SIG-M5 treated with dmso at 0.1 percent for 504 hours (cell line): ENCODE results near the gene PSPC1.
"Not testable (repeated sequence)": the region's sequence is repeated elsewhere in the genome, so short reads cannot be mapped to it uniquely, and the experiment has no call there.

Experiments
- DNase-seq: peaks from one replicate; lab custom pipeline; 2025; ENCODE audit not compliant: unreplicated experiment; lab: John Stamatoyannopoulos, UW

Gene PSPC1

GRCh38 chr13:19766591-19766990 is 16.2 kb downstream of the PSPC1 start:
- DNase-seq: no peak

- no peak for DNase-seq
Observed at GRCh38 chr13:19764237-19764636, 18.5 kb downstream of the PSPC1 start.

- no peak for DNase-seq
Observed at GRCh38 chr13:19763618-19764017, 19.1 kb downstream of the PSPC1 start.

GRCh38 chr13:19759669-19760068 is 23.1 kb downstream of the PSPC1 start:
- DNase-seq: no peak

- DNase-seq: no peak
Observed at GRCh38 chr13:19742643-19743042, 40.1 kb downstream of the PSPC1 start.

- no peak for DNase-seq
Observed at GRCh38 chr13:19737844-19738557, 44.7 kb downstream of the PSPC1 start.

- DNase-seq: no peak
Observed at GRCh38 chr13:19726611-19727010, 56.1 kb downstream of the PSPC1 start.

- DNase-seq: no peak
Observed at GRCh38 chr13:19725320-19725719, 57.4 kb downstream of the PSPC1 start.

- DNase-seq: no peak
Observed at GRCh38 chr13:19720039-19720438, 62.7 kb downstream of the PSPC1 start.

- peak; percentile 15 for DNase-seq
Observed at GRCh38 chr13:19713186-19713965, 69.4 kb downstream of the PSPC1 start.

GRCh38 chr13:19709782-19710181 is 73.0 kb downstream of the PSPC1 start:
- DNase-seq: not testable (repeated sequence)

GRCh38 chr13:19709039-19709438 is 73.7 kb downstream of the PSPC1 start:
- DNase-seq: not testable (repeated sequence)

- not testable (repeated sequence) for DNase-seq
Observed at GRCh38 chr13:19704256-19704655, 78.5 kb downstream of the PSPC1 start.

- not testable (repeated sequence) for DNase-seq
Observed at GRCh38 chr13:19701619-19702018, 81.1 kb downstream of the PSPC1 start.

GRCh38 chr13:19700963-19701362 is 81.8 kb downstream of the PSPC1 start:
- not testable (repeated sequence) for DNase-seq

GRCh38 chr13:19695829-19696228 is 86.9 kb downstream of the PSPC1 start:
- no peak for DNase-seq

GRCh38 chr13:19695428-19695827 is 87.3 kb downstream of the PSPC1 start:
- DNase-seq: no peak

- DNase-seq: not testable (repeated sequence)
Observed at GRCh38 chr13:19691447-19691846, 91.3 kb downstream of the PSPC1 start.

- DNase-seq: no peak
Observed at GRCh38 chr13:19685437-19685836, 97.3 kb downstream of the PSPC1 start.

GRCh38 chr13:19685034-19685433 is 97.7 kb downstream of the PSPC1 start:
- DNase-seq: no peak

GRCh38 chr13:19681517-19681916 is 101.2 kb downstream of the PSPC1 start:
- DNase-seq: no peak

- DNase-seq: no peak
Observed at GRCh38 chr13:19680751-19681150, 102.0 kb downstream of the PSPC1 start.
